HepG2 (cell line): ENCODE measurements around the gene TMEM143. TPM values are rescaled to one million over a fixed set of nuclear protein-coding genes. Genes with fewer than 3 reads are reported as not detected.

Experiments used
- CBX5 ChIP-seq: sonication (generic); formaldehyde crosslinking; IDR thresholded peaks from 2 replicates; pipeline ENCODE4 v1.4.0; 2020; ENCODE audit warnings: missing genetic modification reagents, borderline replicate concordance
- EZH2 ChIP-seq: conservative IDR thresholded peaks from 2 replicates; pipeline ENCODE4 v1.6.1; 2012; ENCODE audit warnings: mild to moderate bottlenecking, low read depth, low read length, moderate library complexity
- FOSL1 ChIP-seq: sonication (generic); formaldehyde crosslinking; IDR thresholded peaks from 2 replicates; pipeline ENCODE4 v1.9.0; 2021; ENCODE audit warnings: missing genetic modification reagents, borderline replicate concordance
- HDAC1 ChIP-seq: sonication (generic); formaldehyde crosslinking; IDR thresholded peaks from 2 replicates; pipeline ENCODE4 v1.5.1; 2020; ENCODE audit warnings: mild to moderate bottlenecking, missing genetic modification reagents
- HMG20A ChIP-seq: IDR thresholded peaks from 2 replicates; pipeline ENCODE4 v1.6.1; 2016; ENCODE audit warnings: borderline replicate concordance
- KDM4B ChIP-seq: sonication (generic); formaldehyde crosslinking; IDR thresholded peaks from 2 replicates; pipeline ENCODE4 v1.4.0; 2020; ENCODE audit warnings: missing genetic modification reagents
- PPARG ChIP-seq: conservative IDR thresholded peaks from 2 replicates; pipeline ENCODE4 v1.6.1; 2016; ENCODE audit warnings: missing biosample characterization, missing genetic modification reagents
- SALL1 ChIP-seq: sonication (generic); formaldehyde crosslinking; IDR thresholded peaks from 2 replicates; pipeline ENCODE4 v1.8.0; 2022; ENCODE audit warnings: mild to moderate bottlenecking, missing genetic modification reagents
- SAP130 ChIP-seq: IDR thresholded peaks from 2 replicates; pipeline ENCODE4 v1.6.1; 2016; ENCODE audit warnings: low read depth
- SIX1 ChIP-seq: sonication (generic); formaldehyde crosslinking; IDR thresholded peaks from 2 replicates; pipeline ENCODE4 v1.4.0; 2020; ENCODE audit warnings: missing genetic modification reagents, borderline replicate concordance
- SIX4 ChIP-seq: sonication (generic); formaldehyde crosslinking; IDR thresholded peaks from 2 replicates; pipeline ENCODE4 v1.4.0; 2020; ENCODE audit warnings: missing genetic modification reagents
- ZBTB1 ChIP-seq: sonication (generic); formaldehyde crosslinking; IDR thresholded peaks from 2 replicates; pipeline ENCODE4 v1.4.0; 2020; ENCODE audit warnings: missing genetic modification reagents, borderline replicate concordance
- ZNF234 ChIP-seq: sonication (generic); formaldehyde crosslinking; conservative IDR thresholded peaks from 2 replicates; pipeline ENCODE4 v1.5.1; 2020; ENCODE audit warnings: mild to moderate bottlenecking, missing genetic modification reagents
- ZNF30 ChIP-seq: sonication (generic); formaldehyde crosslinking; IDR thresholded peaks from 2 replicates; pipeline ENCODE4 v1.5.0; 2020; ENCODE audit warnings: mild to moderate bottlenecking, missing genetic modification reagents
- ZNF432 ChIP-seq: sonication (generic); formaldehyde crosslinking; IDR thresholded peaks from 2 replicates; pipeline ENCODE4 v1.5.0; 2020; ENCODE audit warnings: missing genetic modification reagents, mild to moderate bottlenecking, borderline replicate concordance
- ZNF496 ChIP-seq: sonication (generic); formaldehyde crosslinking; IDR thresholded peaks from 2 replicates; pipeline ENCODE4 v1.8.1; 2023; ENCODE audit warnings: mild to moderate bottlenecking, moderate library complexity, missing genetic modification reagents; ENCODE audit not compliant: insufficient replicate concordance
- ZNF567 ChIP-seq: sonication (generic); formaldehyde crosslinking; IDR thresholded peaks from 2 replicates; pipeline ENCODE4 v1.8.1; 2023; ENCODE audit warnings: mild to moderate bottlenecking, missing genetic modification reagents, borderline replicate concordance
- polyA plus RNA-seq, 8 experiments: library from polyadenylated mRNA; depleted of rRNA in 3 of 8; stranded (reverse) in 7 of 8; unstranded in 1 of 8; fragments of >200 nt; fragmentation: Illumina TruSeq in 4 of 8; extraction: Trizol in 4 of 8; gene quantifications; 2 replicates each; pipeline versions ENCODE4 v1.2.1 to v1.2.3, GENCODE V29; 2011 to 2016; ENCODE audit warnings: low read depth in 4 of 8, missing spikeins in 1 of 8, mixed read lengths in 1 of 8; ENCODE audit not compliant: insufficient read depth in 1 of 8
- total RNA-seq, 5 experiments: library from RNA; depleted of rRNA; stranded (reverse); fragments of >200 nt; fragmentation: Illumina TruSeq; extraction: Trizol; gene quantifications; 2 replicates each; pipeline ENCODE4 v1.2.3, GENCODE V29; 2016; ENCODE audit warnings: low read depth in 1 of 5
- TF ChIP-seq, protein P1 (sequence below): sonication (generic); formaldehyde crosslinking; IDR thresholded peaks from 2 replicates; pipeline ENCODE4 v1.8.0; 2022; ENCODE audit warnings: mild to moderate bottlenecking, missing genetic modification reagents, borderline replicate concordance
- TF ChIP-seq, protein P2 (sequence below): IDR thresholded peaks from 2 replicates; pipeline ENCODE4 v1.6.1; 2016; ENCODE audit warnings: missing compliant biosample characterization, missing genetic modification reagents, borderline replicate concordance
- TF ChIP-seq, protein P3 (sequence below): IDR thresholded peaks from 2 replicates; pipeline ENCODE4 v1.6.1; 2016; ENCODE audit warnings: missing biosample characterization, missing genetic modification reagents, low read depth
- TF ChIP-seq, protein P4 (sequence below): sonication (generic); formaldehyde crosslinking; IDR thresholded peaks from 2 replicates; pipeline ENCODE4 v1.4.0; 2020; ENCODE audit warnings: missing genetic modification reagents
- TF ChIP-seq, protein P5 (sequence below): IDR thresholded peaks from 2 replicates; pipeline ENCODE4 v1.6.1; 2012; ENCODE audit warnings: inconsistent platforms
- TF ChIP-seq, protein P6 (sequence below): sonication (generic); formaldehyde crosslinking; IDR thresholded peaks from 2 replicates; pipeline ENCODE4 v1.4.0; 2020; ENCODE audit warnings: missing genetic modification reagents

The TMEM143 gene
- total and polyA plus RNA-seq, 2 of the 13 experiments (the other 11 are each of a cell fraction or from before 2014, with no cell fraction given), result 7.7 to 11.3 TPM

DNA sequence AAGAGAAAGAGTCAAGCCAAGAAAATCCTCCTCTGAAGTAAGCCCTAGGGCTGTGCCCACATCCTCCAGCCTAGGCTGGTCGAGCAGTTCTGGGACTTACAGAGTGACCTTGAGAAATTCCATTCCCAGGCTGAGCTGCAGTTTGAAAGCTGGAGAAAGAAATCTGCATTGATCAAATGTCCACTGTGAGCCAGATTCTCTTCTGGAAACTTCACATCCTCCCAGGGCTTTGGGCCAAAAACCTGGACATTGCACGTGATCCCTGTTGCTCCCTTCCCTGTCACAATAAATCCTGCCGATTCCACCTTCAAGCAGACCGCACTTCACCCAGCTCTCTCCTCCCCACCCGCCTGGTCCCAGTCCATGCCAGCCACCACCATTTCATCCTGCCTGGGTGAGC, 15.7 kb downstream of the TMEM143 start (continued):
- TF ChIP-seq ZNF234 (CRISPR knock-in tag) (no peak), ZNF432 (CRISPR knock-in tag) (no peak), HDAC1 (0 out of 2 replicates have a peak, but pooled peaks have one; percentile 23), HMG20A (no peak), SAP130 (0 out of 2 replicates have a peak, but pooled peaks have one; percentile 21), SALL1 (CRISPR knock-in tag) (peak; percentile 22; the same call in 1 of the 2 replicates), ZNF496 (no peak), SIX4 (CRISPR knock-in tag) (no peak), ZBTB1 (CRISPR knock-in tag) (no peak), ZNF567 (CRISPR knock-in tag) (no peak), CBX5 (CRISPR knock-in tag) (no peak), SIX1 (CRISPR knock-in tag) (no peak), ZNF30 (no peak), FOSL1 (CRISPR knock-in tag) (no peak), PPARG (CRISPR knock-in tag) (no peak), EZH2 (no peak), KDM4B (no peak)
- TF ChIP-seq, protein P1, sequence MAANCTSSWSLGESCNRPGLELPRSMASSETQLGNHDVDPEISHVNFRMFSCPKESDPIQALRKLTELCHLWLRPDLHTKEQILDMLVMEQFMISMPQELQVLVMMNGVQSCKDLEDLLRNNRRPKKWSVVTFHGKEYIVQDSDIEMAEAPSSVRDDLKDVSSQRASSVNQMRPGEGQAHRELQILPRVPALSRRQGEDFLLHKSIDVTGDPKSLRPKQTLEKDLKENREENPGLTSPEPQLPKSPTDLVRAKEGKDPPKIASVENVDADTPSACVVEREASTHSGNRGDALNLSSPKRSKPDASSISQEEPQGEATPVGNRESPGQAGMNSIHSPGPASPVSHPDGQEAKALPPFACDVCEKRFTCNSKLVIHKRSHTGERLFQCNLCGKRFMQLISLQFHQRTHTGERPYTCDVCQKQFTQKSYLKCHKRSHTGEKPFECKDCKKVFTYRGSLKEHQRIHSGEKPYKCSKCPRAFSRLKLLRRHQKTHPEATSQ, result no peak
- TF ChIP-seq, protein P2, sequence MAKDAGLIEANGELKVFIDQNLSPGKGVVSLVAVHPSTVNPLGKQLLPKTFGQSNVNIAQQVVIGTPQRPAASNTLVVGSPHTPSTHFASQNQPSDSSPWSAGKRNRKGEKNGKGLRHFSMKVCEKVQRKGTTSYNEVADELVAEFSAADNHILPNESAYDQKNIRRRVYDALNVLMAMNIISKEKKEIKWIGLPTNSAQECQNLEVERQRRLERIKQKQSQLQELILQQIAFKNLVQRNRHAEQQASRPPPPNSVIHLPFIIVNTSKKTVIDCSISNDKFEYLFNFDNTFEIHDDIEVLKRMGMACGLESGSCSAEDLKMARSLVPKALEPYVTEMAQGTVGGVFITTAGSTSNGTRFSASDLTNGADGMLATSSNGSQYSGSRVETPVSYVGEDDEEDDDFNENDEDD (CRISPR knock-in tag), result no peak
- TF ChIP-seq, protein P3, sequence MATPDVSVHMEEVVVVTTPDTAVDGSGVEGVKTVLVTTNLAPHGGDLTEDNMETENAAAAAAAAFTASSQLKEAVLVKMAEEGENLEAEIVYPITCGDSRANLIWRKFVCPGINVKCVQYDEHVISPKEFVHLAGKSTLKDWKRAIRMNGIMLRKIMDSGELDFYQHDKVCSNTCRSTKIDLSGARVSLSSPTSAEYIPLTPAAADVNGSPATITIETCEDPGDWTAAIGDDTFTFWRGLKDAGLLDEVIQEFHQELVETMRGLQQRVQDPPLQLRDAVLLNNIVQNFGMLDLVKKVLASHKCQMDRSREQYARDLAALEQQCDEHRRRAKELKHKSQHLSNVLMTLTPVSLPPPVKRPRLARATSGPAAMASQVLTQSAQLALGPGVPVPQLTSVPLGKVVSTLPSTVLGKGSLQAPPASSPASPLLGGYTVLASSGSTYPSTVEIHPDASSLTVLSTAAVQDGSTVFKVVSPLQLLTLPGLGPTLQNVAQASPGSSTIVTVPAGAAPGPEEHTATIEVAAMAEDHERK, result no peak
- TF ChIP-seq, protein P4, sequence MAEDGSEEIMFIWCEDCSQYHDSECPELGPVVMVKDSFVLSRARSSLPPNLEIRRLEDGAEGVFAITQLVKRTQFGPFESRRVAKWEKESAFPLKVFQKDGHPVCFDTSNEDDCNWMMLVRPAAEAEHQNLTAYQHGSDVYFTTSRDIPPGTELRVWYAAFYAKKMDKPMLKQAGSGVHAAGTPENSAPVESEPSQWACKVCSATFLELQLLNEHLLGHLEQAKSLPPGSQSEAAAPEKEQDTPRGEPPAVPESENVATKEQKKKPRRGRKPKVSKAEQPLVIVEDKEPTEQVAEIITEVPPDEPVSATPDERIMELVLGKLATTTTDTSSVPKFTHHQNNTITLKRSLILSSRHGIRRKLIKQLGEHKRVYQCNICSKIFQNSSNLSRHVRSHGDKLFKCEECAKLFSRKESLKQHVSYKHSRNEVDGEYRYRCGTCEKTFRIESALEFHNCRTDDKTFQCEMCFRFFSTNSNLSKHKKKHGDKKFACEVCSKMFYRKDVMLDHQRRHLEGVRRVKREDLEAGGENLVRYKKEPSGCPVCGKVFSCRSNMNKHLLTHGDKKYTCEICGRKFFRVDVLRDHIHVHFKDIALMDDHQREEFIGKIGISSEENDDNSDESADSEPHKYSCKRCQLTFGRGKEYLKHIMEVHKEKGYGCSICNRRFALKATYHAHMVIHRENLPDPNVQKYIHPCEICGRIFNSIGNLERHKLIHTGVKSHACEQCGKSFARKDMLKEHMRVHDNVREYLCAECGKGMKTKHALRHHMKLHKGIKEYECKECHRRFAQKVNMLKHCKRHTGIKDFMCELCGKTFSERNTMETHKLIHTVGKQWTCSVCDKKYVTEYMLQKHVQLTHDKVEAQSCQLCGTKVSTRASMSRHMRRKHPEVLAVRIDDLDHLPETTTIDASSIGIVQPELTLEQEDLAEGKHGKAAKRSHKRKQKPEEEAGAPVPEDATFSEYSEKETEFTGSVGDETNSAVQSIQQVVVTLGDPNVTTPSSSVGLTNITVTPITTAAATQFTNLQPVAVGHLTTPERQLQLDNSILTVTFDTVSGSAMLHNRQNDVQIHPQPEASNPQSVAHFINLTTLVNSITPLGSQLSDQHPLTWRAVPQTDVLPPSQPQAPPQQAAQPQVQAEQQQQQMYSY (CRISPR knock-in tag), result no peak
- TF ChIP-seq, protein P5, sequence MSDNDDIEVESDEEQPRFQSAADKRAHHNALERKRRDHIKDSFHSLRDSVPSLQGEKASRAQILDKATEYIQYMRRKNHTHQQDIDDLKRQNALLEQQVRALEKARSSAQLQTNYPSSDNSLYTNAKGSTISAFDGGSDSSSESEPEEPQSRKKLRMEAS, result peak; percentile 32; the same call in 1 of the 2 replicates
- TF ChIP-seq, protein P6, sequence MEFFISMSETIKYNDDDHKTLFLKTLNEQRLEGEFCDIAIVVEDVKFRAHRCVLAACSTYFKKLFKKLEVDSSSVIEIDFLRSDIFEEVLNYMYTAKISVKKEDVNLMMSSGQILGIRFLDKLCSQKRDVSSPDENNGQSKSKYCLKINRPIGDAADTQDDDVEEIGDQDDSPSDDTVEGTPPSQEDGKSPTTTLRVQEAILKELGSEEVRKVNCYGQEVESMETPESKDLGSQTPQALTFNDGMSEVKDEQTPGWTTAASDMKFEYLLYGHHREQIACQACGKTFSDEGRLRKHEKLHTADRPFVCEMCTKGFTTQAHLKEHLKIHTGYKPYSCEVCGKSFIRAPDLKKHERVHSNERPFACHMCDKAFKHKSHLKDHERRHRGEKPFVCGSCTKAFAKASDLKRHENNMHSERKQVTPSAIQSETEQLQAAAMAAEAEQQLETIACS, result no peak
